Ammon's horn (tissue), 1 donor: ENCODE measurements around the gene IL20RA.

Source experiments
- DNase-seq: peaks from one replicate; pipeline ENCODE4 v3.0.0-alpha.2; 2016; ENCODE audit warnings: low spot score

Gene IL20RA

GRCh38 chr6:137045222-137045789, 541 bp upstream of the IL20RA start:
- no peak for DNase-seq

- DNase-seq: peak; percentile 14
Observed at GRCh38 chr6:137043710-137044365, 927 bp downstream of the IL20RA start.

- DNase-seq: no peak
Observed at GRCh38 chr6:137040393-137040792, 4.4 kb downstream of the IL20RA start.

- DNase-seq: no peak
Observed at GRCh38 chr6:137039010-137039409, 5.8 kb downstream of the IL20RA start.

GRCh38 chr6:137036566-137037300, 8.0 kb downstream of the IL20RA start:
- no peak for DNase-seq

GRCh38 chr6:137033828-137034227, 10.9 kb downstream of the IL20RA start:
- no peak for DNase-seq

DNA sequence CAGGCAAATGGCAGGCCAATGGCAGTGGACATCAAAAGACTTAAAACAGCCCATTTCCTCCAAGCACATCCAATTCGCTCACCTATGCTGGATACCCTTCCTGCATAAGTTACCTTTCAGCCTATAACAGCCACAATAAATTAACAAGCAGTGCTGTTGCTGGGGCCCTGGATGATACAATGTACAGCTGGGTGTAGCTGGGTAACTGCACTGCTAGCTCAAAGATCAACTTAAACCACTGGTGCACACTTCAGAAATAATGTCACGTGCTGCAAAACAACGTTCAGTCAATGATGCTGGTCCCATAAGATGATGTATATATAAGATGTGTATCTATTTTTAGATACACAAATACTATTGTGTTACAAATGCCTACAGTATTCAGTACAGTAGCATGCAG, 13.6 kb downstream of the IL20RA start:
- DNase-seq: no peak

DNA sequence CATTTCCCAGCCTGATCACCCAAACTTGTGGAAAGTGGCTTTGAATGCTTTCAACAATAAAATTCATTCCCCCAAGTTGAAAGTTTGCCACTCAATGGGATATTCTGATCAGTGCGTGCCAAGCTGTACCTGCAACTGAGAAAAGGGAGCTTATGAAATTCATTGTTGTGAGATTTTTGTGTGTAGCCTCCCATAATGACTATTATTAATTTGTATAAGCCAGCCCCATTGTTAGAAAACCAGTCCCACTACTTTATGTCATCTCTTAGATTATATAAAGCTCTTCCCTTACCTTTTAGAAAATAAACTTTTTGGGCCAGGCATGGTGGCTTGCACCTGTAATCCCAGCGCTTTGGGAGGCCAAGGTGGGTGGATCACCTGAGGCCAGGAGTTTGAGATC, 15.9 kb downstream of the IL20RA start:
- no peak for DNase-seq

DNA sequence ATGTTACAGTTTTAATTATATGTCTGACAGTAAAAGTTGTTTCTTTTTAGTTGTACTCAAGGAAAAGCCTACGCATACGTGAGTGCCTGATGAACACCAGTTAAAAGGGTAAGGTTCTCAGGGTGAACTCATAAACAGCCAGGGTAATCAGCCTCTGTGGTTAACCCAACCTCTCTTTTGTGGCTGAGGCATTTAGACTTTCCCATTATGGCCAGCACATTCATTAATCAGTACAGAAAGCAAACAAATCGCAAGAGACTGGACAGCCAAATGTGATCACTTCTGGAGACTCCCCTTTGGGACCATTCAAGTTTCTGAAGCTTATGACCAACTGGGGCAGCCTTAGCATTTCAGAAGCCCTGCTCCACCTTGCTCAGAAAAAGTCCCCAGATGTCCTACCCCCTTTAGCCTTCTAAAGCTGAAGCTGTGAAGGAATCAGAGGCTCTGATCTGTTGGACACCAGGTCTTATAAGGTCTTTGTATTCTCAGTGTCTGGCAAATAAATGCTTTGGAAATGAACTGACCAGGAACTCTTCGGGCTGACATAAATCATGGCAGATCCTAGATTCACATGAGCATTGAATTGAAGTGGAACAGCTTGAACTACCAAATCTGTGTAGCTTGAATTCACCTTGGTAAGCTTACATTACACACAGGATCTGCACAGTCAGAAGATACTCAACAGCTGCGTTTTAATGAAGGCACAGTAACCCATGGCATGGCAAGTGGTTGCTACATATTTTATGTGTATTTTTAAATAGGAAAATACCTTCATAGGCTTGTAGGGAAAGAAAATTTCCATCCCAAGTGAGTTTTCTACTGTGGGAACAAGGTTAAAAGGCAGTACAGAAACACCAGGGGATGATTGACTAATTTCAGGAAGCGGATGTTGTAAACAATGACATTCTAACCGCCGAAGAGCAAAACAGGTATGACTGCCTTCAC, 18.7 kb downstream of the IL20RA start:
- DNase-seq: no peak

- no peak for DNase-seq
Observed at GRCh38 chr6:137024237-137024990, 20.4 kb downstream of the IL20RA start.

DNA sequence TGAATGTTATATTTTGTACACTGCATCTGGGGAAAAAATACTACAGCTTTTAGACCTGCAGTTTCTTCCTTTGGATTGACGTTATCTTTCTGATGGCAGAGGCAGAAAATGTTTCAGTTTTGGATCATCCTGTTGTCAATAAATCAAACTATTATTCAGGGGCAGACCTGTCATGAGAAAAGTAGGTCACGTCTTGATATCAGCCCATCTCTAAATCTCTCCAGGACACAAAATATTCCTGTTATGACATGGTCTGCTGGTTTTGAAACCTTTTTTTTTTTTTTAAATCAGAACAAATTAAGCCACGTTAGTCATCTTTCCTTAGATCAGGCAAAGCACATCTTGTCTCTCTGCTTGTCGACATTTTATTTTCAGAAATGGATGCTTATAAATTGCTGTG, 24.0 kb downstream of the IL20RA start:
- DNase-seq: no peak

DNA sequence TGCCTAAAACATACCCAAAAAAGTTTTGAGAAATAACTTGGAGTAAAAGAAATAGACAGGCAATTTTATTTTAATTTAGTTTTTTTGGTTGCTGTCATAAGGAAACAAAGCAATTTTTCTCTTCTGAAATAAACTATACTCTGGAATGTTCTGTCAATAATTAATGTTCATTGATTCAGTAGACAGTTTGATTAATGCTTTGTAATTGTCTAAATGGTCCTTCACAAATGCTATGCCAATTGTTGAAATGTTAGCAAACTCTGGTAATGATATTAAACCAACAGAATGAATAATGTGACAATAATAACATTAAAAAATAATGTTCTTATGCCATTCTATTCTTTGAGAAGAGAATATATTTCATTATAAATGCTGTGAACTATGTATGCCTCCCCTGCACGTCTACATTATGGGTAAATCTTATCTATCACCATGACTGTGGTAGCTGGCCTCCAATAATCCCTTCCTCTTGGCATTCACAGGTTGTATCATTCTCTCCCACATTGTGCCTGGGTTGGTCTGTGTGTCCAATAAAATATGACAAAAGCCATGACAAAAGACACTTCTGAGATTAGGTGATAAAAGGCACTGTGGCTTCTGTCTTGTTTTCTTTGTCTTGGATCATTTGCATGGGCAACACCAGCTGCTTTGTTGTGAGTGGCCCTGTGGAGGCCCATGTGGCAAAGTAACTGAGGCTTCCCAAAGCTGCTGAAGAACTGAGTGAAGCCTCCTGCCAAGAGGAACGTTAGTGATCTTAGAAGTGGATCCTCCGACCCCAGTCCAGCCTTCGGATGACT, 25.1 kb downstream of the IL20RA start:
- DNase-seq: no peak

- no peak for DNase-seq
Observed at GRCh38 chr6:137017081-137017480, 27.7 kb downstream of the IL20RA start.

GRCh38 chr6:137016356-137016755, 28.4 kb downstream of the IL20RA start:
- no peak for DNase-seq

GRCh38 chr6:137015943-137016342, 28.8 kb downstream of the IL20RA start:
- DNase-seq: no peak

DNA sequence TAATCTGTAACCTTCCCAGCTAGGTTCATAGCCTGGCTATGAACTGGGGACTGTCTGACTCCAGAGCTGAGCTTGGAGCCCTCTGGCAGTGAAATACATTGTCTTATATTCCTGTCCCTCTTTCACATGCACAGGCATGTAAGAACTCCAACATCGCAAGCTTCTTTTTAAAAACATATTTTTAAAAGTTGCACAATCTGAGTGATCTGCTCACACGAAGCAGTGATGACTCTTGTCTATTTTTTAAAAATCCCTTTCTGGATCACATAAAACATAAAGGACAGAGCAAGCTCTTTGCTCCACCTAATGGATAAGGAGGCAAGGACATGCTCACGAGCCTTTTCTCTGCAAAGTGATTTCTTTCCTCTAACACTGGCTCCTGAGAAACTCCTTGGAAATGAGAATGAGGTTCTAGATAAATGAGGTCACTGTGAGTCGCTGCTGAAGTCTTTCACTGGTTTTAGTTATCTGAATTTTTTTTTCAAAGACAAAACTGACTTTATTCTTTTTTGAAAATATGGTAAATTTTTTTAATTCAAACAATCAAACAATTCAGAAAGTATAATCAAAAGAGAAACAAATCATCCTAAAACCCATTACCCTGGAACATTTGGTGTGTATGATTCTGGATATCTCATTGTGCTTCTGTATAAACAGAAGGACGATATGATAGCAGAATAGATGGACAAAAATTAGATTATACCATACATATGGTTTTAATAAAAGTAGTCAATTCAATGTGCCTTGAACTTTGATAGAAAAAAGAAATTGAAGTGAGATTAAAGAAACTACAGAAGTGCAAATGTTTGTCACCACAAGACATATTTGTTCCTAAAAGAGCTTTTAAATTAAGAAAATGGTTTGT, 30.8 kb downstream of the IL20RA start:
- DNase-seq: peak; percentile 13

GRCh38 chr6:137013031-137013430, 31.7 kb downstream of the IL20RA start:
- DNase-seq: no peak

GRCh38 chr6:137011406-137011805, 33.4 kb downstream of the IL20RA start:
- no peak for DNase-seq

DNA sequence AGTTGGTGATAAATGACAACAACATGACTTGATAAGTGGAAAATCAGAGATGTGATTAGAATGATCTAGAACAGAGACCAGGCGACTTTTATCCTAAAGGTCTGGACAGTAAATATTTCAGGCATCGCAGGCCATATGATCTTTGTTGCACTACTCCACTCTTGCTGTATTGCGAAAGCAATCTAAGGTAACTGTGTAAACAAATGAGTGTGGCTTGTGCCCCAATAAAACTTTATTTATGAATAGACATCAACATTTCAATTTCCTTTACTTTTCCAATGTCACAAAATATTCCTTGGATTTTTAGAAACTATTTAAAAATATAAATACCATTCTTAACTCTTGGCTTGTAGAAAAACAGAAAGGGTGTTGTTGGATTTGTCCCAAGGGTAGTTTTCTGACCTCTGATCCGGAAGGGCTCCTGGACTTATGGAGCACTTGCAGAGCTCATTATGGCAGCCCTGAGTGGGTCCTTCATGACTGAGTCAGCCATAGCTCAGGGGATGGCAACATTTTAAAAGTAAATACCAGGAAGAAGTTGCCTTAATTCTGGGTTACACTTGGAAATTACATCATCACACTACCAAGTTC, 34.5 kb downstream of the IL20RA start:
- DNase-seq: no peak
